H1 (cell line): ENCODE measurements around the gene NELFA. TPM values are rescaled to one million over a fixed set of nuclear protein-coding genes. Genes with fewer than 3 reads are reported as not detected.
"Not testable (repeated sequence)": the region's sequence is repeated elsewhere in the genome, so short reads cannot be mapped to it uniquely, and the experiment has no call there.

Experiments
- CTCF ChIA-PET: fragments of 300-600 bp; sonication (Branson Sonifier 250); formaldehyde crosslinking; loops from one replicate; lab custom pipeline; 2021; ENCODE audit not compliant: partially characterized antibody; lab: Charles Lee
- POLR2A ChIA-PET: fragments of 300-600 bp; sonication (Branson Sonifier 250); formaldehyde crosslinking; loops from one replicate; lab custom pipeline; 2021; ENCODE audit warnings: inconsistent platforms; ENCODE audit not compliant: partially characterized antibody; lab: Charles Lee
- DNase-seq, 2 experiments: peaks; one replicate each; pipeline versions ENCODE4 v3.0.0 to v3.0.0-alpha.2; 2010 to 2022; ENCODE audit warnings: low spot score in 2 of 2, low read depth in 1 of 2, mixed read lengths in 1 of 2
- FAIRE-seq: peaks from 2 replicates; lab custom pipeline; 2011; peaks lifted over from hg19 to GRCh38; lab: Jason Lieb, UNC
- H2AFZ ChIP-seq: 2 replicates; pipeline ENCODE4 v1.8.1; 2012; ENCODE audit warnings: low read length, inconsistent platforms
- H2AK5ac ChIP-seq: 2 replicates; pipeline ENCODE4 v1.6.1; 2013; ENCODE audit warnings: low read depth, low read length
- H2BK120ac ChIP-seq: replicated peaks from 2 replicates; pipeline ENCODE3; 2013; ENCODE audit warnings: low read depth, low read length, inconsistent platforms
- H2BK12ac ChIP-seq: 2 replicates; pipeline ENCODE4 v1.6.1; 2013; ENCODE audit warnings: low read depth, low read length
- H2BK15ac ChIP-seq: 2 replicates; pipeline ENCODE4 v1.6.1; 2013; ENCODE audit warnings: low read length
- H2BK20ac ChIP-seq: 2 replicates; pipeline ENCODE4 v1.6.1; 2013; ENCODE audit warnings: low read length
- H2BK5ac ChIP-seq: 2 replicates; pipeline ENCODE4 v1.6.1; 2013; ENCODE audit warnings: low read depth, low read length
- H3K14ac ChIP-seq: 2 replicates; pipeline ENCODE4 v1.6.1; 2013; ENCODE audit warnings: inconsistent platforms; ENCODE audit not compliant: insufficient read length
- H3K18ac ChIP-seq: 2 replicates; pipeline ENCODE4 v1.6.1; 2013; ENCODE audit warnings: low read length; ENCODE audit errors: extremely low read depth
- H3K23ac ChIP-seq: 2 replicates; pipeline ENCODE4 v1.6.1; 2013; ENCODE audit warnings: inconsistent platforms; ENCODE audit not compliant: insufficient read length
- H3K23me2 ChIP-seq: 2 replicates; pipeline ENCODE4 v1.6.1; 2013; ENCODE audit warnings: low read depth, low read length
- H3K27ac ChIP-seq: 2 replicates; pipeline ENCODE4 v1.6.1; 2011; ENCODE audit warnings: low read depth, low read length, inconsistent platforms
- H3K27me3 ChIP-seq, 4 experiments: replicated peaks in 1 of 4; 1 replicate in 1 of 4; 2 replicates in 3 of 4; pipeline versions ENCODE4 v1.6.1 to v1.8.1; 2011 to 2013; ENCODE audit warnings: low read length in 3 of 4, mild to moderate bottlenecking in 3 of 4, inconsistent platforms in 2 of 4, mixed read lengths in 2 of 4, moderate library complexity in 1 of 4; ENCODE audit not compliant: control insufficient read depth in 3 of 4, insufficient read depth in 3 of 4; ENCODE audit errors: extremely low read depth in 1 of 4
- H3K36me3 ChIP-seq, 4 experiments: 2 replicates each; pipeline versions ENCODE4 v1.6.1 to v1.8.1; 2011 to 2013; ENCODE audit warnings: mild to moderate bottlenecking in 4 of 4, low read length in 3 of 4, moderate library complexity in 2 of 4, control low read depth in 1 of 4, inconsistent platforms in 1 of 4; ENCODE audit not compliant: insufficient read depth in 4 of 4, control insufficient read depth in 2 of 4
- H3K4ac ChIP-seq: replicated peaks from 2 replicates; pipeline ENCODE3; 2013; ENCODE audit warnings: low read length, low read depth, mixed read lengths, inconsistent platforms; ENCODE audit not compliant: insufficient read length
- H3K4me1 ChIP-seq, 4 experiments: replicated peaks in 1 of 4; 1 replicate in 1 of 4; 2 replicates in 3 of 4; pipeline versions ENCODE4 v1.6.1 to v1.8.1; 2011 to 2013; ENCODE audit warnings: low read length in 3 of 4, inconsistent platforms in 2 of 4, mixed read lengths in 1 of 4; ENCODE audit not compliant: insufficient read depth in 4 of 4, control insufficient read depth in 3 of 4
- H3K4me2 ChIP-seq, 2 experiments: 2 replicates each; pipeline versions ENCODE4 v1.6.1 to v1.8.1; 2011 to 2013; ENCODE audit warnings: low read depth in 2 of 2, low read length in 2 of 2, control low read depth in 1 of 2, inconsistent platforms in 1 of 2, mild to moderate bottlenecking in 1 of 2; ENCODE audit not compliant: insufficient read depth in 1 of 2
- H3K4me3 ChIP-seq, 4 experiments: fragments of 200-600, 300-600 bp in 1 of 4; sonication (generic), shearing (Covaris generic), sonication (Bioruptor Twin) in 1 of 4; 2 replicates each; pipeline versions ENCODE4 v1.5.1 to v1.8.1; 2011 to 2016; ENCODE audit warnings: low read length in 4 of 4, low read depth in 3 of 4, control low read depth in 2 of 4, inconsistent platforms in 2 of 4, mild to moderate bottlenecking in 2 of 4, mixed read lengths in 1 of 4, moderate library complexity in 1 of 4; ENCODE audit not compliant: insufficient read depth in 2 of 4; ENCODE audit errors: extremely low read depth in 1 of 4
- H3K56ac ChIP-seq: replicated peaks from 2 replicates; pipeline ENCODE3; 2013; ENCODE audit warnings: low read depth, mild to moderate bottlenecking, mixed read lengths, low read length, inconsistent platforms; ENCODE audit not compliant: insufficient read length
- H3K79me1 ChIP-seq: 2 replicates; pipeline ENCODE4 v1.6.1; 2013; ENCODE audit warnings: low read depth, low read length, control low read depth
- H3K79me2 ChIP-seq, 2 experiments: 2 replicates each; pipeline versions ENCODE4 v1.6.1 to v1.8.1; 2012 to 2013; ENCODE audit warnings: low read length in 2 of 2, mild to moderate bottlenecking in 2 of 2, inconsistent platforms in 1 of 2; ENCODE audit not compliant: insufficient read depth in 2 of 2, control insufficient read depth in 1 of 2
- H3K9ac ChIP-seq, 4 experiments: replicated peaks in 1 of 4; 1 replicate in 1 of 4; 2 replicates in 3 of 4; pipeline versions ENCODE4 v1.6.1 to v1.8.1; 2011 to 2013; ENCODE audit warnings: low read depth in 3 of 4, low read length in 3 of 4, control low read depth in 2 of 4, mild to moderate bottlenecking in 2 of 4, moderate library complexity in 2 of 4, inconsistent platforms in 1 of 4; ENCODE audit errors: extremely low read depth in 1 of 4
- H3K9me3 ChIP-seq, 2 experiments: 2 replicates each; pipeline versions ENCODE4 v1.6.1 to v1.8.1; 2012 to 2013; ENCODE audit warnings: mild to moderate bottlenecking in 2 of 2, moderate library complexity in 2 of 2, control low read depth in 1 of 2, inconsistent platforms in 1 of 2, low read depth in 1 of 2, low read length in 1 of 2, mixed read lengths in 1 of 2; ENCODE audit not compliant: insufficient read depth in 2 of 2
- H4K20me1 ChIP-seq, 2 experiments: replicated peaks in 1 of 2; 2 replicates each; pipeline versions ENCODE3 to v1.8.1; 2011 to 2013; ENCODE audit warnings: inconsistent platforms in 2 of 2, low read length in 2 of 2, mild to moderate bottlenecking in 1 of 2; ENCODE audit not compliant: insufficient read depth in 2 of 2, control insufficient read depth in 1 of 2
- H4K5ac ChIP-seq: 2 replicates; pipeline ENCODE4 v1.6.1; 2013; ENCODE audit warnings: low read length, low read depth, mixed read lengths, inconsistent platforms; ENCODE audit not compliant: insufficient read length
- H4K8ac ChIP-seq: 2 replicates; pipeline ENCODE4 v1.8.0; 2013; ENCODE audit warnings: mild to moderate bottlenecking, moderate library complexity, low read length, inconsistent platforms; ENCODE audit not compliant: insufficient read depth; ENCODE audit errors: extremely low read depth
- H4K91ac ChIP-seq: replicated peaks from 2 replicates; pipeline ENCODE3; 2013; ENCODE audit warnings: low read length, mixed read lengths, inconsistent platforms; ENCODE audit not compliant: insufficient read length
- ATF2 ChIP-seq: IDR thresholded peaks from 2 replicates; pipeline ENCODE4 v1.6.1; 2012; ENCODE audit warnings: low read length, inconsistent platforms
- BACH1 ChIP-seq: IDR thresholded peaks from 2 replicates; pipeline ENCODE4 v1.6.1; 2012; ENCODE audit warnings: low read length, improper control_type of control experiment
- CEBPB ChIP-seq: IDR thresholded peaks from 2 replicates; pipeline ENCODE4 v1.6.1; 2012; ENCODE audit warnings: low read depth, low read length
- RNF2 ChIP-seq: fragments of 200-900, 300-1000 bp; sonication (generic); IDR thresholded peaks from 2 replicates; pipeline ENCODE4 v1.7.1; 2016; ENCODE audit warnings: borderline replicate concordance, low read depth, mild to moderate bottlenecking, antibody characterized with exemption, low read length; ENCODE audit not compliant: poor library complexity, severe bottlenecking; ENCODE audit errors: missing control alignments
- WGBS, 2 experiments: shearing (Covaris generic) in 1 of 2; methylation state at CpG; one replicate each; pipeline versions ENCODE4 v1.1.6 to v1.1.7; 2013 to 2015; ENCODE audit warnings: low lambda C conversion rate in 2 of 2, mixed read lengths in 2 of 2, inconsistent platforms in 1 of 2, low coverage in 1 of 2, missing lambda C conversion rate in 1 of 2; ENCODE audit not compliant: insufficient replicate concordance in 2 of 2, insufficient coverage in 1 of 2, insufficient read length in 1 of 2; ENCODE audit errors: extremely low coverage in 1 of 2, missing lambda C conversion rate in 1 of 2; 5-methylcytosine and 5-hydroxymethylcytosine counted together
- polyA plus RNA-seq, 7 experiments: library from polyadenylated mRNA; depleted of rRNA in 3 of 7; stranded (reverse) in 5 of 7; unstranded in 2 of 7; fragments of >200 nt in 5 of 7; fragments of 200-250 nt in 2 of 7; gene quantifications; 1 replicate in 5 of 7; 2 replicates in 1 of 7; 4 replicates in 1 of 7; pipeline versions ENCODE4 v1.2.1 to v1.2.3, GENCODE V29; 2011 to 2013; ENCODE audit warnings: missing spikeins in 2 of 7, mixed read lengths in 2 of 7
- total RNA-seq: library from RNA; stranded (reverse); fragmentation: NEBNext Ultra II Directional; extraction: Animal tissue kit (Norgen Biotek cat#: 25700); gene quantifications from 2 replicates; pipeline ENCODE4 v1.2.1, GENCODE V29; 2021

Gene NELFA
- total and polyA plus RNA-seq, 2 of the 8 experiments (the other 6 are each of a cell fraction or from before 2014, with no cell fraction given) = 41.8 to 57.5 TPM

GRCh38 chr4:2006367-2006766 is 2.4 kb downstream of the NELFA start (continued):
- TF ChIP-seq RNF2 = no peak
- TF ChIP-seq ATF2 = no peak
- no peak for TF ChIP-seq CEBPB
- no peak for TF ChIP-seq BACH1

- H2BK20ac ChIP-seq, H3K18ac ChIP-seq, H4K91ac ChIP-seq, FAIRE-seq, H3K4me2 ChIP-seq, H3K4me3 ChIP-seq, DNase-seq, H3K4ac ChIP-seq, H3K9ac ChIP-seq, H3K4me1 ChIP-seq, POLR2A ChIA-PET, H2AK5ac ChIP-seq, H4K8ac ChIP-seq, H2BK15ac ChIP-seq, H3K56ac ChIP-seq, H3K9me3 ChIP-seq, H2BK5ac ChIP-seq, H2BK120ac ChIP-seq, H3K23me2 ChIP-seq, H3K27me3 ChIP-seq, H3K27ac ChIP-seq, H2BK12ac ChIP-seq, H3K23ac ChIP-seq, CTCF ChIA-PET, H4K5ac ChIP-seq, H2AFZ ChIP-seq, H3K14ac ChIP-seq: not testable (repeated sequence)
- Histone ChIP-seq H3K79me1 (peaks cover 14% of the 10 kb centered on the region), H3K36me3 (peaks cover 0 to 13% (median 3%) of the 10 kb centered on the region in 4 experiments; a peak in 4 of 8 replicates), H4K20me1 (peaks cover 14 to 20% of the 10 kb centered on the region in 2 experiments), H3K79me2 (peaks cover 34 to 97% of the 10 kb centered on the region in 2 experiments)
- WGBS, 2 experiments = 97% methylated on average over 2 of the region's 2 CpGs; no CpG with 5 or more reads in 1 of the 2 experiments
Measured at GRCh38 chr4:2003361-2003760, 5.4 kb downstream of the NELFA start.
